Activated T-helper 1 cell treated with Interleukin-2 at 50 U/mL for 16 hours (primary cell): ENCODE measurements around the gene BMAL1.
"Not testable (repeated sequence)": the region's sequence is repeated elsewhere in the genome, so short reads cannot be mapped to it uniquely, and the experiment has no call there.

Source experiments
- DNase-seq: peaks from one replicate; pipeline ENCODE4 v3.0.0-alpha.2; 2020; ENCODE audit warnings: low read depth

The BMAL1 gene

DNA sequence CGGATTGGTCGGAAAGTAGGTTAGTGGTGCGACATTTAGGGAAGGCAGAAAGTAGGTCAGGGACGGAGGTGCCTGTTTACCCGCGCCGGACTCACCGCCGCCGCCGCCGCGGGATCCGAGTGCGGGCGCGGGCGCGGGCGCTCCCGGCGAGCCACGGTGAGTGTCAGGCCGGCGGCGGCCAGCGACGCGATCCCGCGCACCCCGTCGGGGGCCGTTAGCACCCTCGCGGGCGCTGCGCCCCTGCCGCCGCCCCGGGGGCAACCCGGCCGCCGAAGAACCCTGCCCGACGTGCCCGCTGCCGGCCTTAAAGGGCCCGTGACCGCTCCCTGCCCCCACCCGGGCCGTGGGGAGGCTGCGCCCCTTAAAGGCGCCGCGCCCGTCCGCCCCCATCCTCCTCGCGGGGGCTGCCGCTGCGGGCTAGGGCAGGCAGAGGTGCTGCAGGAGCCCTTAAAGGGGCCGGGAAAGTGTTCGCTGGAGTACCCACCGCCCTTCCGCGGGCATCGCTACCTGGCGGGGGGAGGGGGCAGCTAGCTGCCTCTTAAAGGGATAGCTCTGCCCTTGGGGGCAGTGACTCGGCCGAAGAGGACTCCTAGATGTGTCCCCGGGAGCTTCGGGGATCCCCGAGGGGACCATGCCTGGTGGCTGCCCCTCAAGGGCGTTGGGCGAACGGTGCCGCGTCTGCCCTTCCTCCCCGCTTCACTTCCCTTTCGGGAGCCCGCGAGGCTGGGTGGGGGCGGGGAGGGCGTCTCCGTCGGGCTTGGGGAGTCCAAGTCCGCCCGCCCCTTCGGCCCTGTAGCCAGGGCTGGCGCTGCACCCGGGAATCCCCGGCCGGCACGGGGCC is at the start of gene BMAL1:
Gene BMAL1, plus strand, starts transcription at position 23 of the 841 bp plus-strand sequence. CDS start 76,519 bp downstream, outside the sequence.
- peak; percentile 42 for DNase-seq

DNA sequence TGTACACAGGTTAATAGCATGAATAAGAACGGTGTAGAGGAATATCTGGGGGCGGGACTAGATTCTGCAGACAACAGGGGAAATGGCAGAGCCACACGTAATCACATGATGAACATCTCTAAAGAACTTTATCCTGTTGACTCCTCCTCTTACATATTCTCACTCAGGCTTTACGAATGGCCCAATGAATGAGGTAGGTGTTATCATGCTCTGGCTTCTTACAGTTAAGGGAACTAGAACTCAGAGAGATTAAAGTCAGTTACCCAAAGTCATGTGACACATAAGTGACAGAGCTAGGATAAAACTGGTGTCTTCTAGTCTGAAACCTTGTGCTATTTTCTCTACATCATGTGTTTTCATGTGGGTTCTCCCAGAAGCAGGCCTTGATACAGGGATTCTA is 49.0 kb upstream of the BMAL1 start:
- DNase-seq = no peak

DNA sequence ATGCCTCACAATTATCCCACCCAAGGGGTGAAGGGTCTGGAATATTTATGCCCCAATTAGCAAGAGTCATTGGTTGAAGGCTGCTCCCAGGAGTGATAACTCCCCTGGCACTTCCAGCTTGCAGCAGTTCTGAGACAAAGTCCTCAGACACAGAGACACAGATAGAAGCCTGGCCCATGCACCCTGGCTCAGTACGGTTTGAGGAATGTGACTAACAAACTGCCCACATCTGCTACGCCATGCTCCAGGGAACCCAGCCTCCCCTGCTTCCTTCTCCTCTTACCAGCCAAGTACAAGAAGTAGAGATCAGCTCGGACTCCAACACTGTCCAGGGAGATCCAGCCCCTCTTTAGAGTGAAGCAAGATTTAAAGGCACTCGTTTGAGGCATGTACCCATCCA is 48.5 kb upstream of the BMAL1 start:
- no peak for DNase-seq

DNA sequence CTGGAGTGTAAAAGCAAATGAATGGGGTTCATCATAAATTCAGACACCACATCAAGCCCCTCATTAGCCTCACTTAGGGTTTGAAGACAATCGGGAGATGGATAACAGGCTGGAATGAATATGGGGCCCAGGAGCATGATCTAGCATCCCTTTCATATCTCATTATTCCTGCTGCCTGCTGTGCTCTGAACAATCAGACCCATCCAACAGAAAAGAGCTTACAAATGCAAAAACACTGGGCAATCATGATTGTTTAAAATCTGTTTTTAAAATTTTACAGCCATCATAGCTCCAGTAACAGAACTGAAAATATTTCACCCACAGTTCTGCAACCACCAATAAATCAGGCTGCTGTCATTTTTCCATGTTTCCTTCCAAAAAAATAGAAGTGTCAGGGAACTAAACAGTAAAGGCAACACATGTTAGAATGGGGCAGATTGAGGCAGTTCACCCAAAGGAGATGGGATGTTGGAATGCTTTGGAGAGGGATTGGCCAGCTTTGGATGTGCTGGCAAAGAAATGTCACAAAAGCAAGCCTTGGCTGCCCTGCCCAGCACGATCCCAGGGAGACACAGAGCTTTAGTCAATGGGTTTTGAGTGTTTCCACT is 47.8 kb upstream of the BMAL1 start:
- DNase-seq = no peak

DNA sequence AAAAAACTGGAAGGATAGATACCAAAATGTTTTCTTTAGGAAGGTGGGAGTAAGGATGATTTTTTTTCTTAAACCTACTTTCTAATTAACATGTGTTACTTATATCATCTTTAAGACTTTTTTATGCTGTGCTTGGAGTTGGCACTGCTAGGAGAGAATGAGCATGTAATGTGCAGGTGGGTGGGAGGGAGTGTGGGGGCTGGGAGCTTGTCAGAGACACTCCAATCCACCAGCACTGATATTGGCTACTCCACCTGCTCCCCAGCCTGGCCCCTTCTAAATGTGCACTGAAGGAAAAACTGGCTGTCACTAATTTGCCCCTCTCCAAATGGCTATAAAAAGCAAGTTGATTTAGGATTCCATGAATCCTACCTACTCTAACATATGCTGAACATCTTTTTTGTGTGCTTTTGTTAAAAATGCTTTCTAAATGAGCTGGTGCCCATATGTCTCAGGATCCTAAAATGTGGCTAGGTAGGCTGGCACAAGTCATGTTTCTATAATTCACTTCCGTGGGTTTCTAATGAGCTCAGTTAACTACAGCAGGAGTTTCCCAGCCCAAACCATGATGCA is 44.3 kb upstream of the BMAL1 start:
- DNase-seq = no peak

DNA sequence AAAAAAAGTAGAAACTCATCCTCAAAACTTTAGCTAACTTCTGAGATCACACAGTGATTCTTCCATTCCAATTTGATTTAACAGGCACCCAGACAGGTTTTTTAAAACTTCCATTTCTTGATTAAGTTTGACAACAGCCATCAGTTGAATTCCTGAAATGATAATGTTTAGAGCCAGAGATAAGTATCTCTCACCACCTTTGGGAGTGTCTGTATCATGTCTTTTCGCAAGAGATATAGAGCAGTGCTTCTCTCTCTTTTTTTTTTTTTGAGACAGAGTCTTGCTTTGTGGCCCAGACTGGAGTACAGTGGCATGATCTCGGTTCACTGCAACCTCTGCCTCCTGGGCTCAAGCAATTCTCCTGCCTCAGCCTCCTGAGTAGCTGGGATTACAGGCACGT is 41.7 kb upstream of the BMAL1 start:
- no peak for DNase-seq

DNA sequence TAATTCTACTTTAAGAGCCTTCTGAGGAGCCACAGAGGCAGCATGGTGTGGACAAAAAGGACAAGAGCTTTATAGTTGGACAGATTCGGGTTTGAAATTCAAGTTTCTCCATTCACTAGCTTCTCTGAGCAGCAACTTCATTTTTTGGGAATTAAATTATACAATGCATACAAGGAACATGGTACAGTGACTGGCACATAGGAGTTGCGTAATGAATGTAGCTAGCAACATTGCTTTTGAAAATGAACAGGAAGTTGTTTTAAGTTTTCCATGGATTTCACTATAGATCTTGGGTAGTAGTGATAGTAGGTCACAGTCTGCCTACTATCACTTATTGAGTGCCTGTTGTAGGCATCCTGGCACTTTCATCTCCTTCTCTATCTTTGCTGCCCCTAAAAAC is 41.0 kb upstream of the BMAL1 start:
- DNase-seq = no peak

DNA sequence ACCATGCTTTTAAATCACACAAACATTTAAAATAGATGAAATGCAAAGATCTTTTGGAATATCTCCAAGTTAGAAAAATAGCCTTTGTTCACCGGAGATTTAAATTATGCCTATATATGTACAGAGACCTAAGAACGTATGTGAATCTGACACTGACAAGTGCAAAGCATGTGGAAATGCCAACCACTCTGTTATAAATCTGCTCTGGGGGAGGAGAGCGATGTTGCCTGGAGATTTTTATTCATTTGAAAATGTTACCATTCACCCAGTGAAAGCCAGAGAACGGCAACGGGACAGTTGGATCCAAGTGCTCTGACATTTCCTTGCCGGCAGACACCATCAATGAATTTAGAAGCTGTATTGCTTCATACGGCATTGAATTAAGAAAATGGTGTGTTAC is 39.8 kb upstream of the BMAL1 start:
- no peak for DNase-seq

DNA sequence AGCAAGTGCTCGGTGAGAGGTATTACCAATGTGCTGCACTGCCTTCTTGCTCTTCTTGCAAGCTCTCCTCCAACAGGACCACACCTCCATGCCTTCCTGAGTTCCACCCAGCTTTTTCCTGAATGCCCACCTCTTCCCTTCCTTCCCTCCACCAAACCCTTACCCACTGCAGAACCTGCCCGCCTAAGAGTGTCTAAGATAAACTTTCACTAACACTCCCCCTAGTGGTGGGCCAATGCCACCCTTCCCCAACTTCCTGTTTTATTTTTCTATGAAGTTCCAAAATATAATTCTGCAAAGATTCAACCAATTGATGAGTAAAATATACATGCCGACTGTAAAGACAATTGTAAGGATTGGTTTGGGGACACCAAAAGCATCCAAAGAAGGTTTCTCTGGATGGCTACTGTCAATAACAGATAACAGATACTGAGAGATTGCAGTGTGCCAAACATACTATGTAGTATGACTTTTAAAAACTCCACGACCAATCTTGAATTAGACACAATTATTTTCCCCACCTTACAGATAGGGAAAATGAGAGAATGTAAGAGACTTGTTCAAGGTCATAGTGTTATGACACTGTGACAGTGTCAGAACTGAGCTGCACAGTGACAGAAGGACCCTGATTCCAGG is 38.6 kb upstream of the BMAL1 start:
- peak; percentile 28 for DNase-seq

DNA sequence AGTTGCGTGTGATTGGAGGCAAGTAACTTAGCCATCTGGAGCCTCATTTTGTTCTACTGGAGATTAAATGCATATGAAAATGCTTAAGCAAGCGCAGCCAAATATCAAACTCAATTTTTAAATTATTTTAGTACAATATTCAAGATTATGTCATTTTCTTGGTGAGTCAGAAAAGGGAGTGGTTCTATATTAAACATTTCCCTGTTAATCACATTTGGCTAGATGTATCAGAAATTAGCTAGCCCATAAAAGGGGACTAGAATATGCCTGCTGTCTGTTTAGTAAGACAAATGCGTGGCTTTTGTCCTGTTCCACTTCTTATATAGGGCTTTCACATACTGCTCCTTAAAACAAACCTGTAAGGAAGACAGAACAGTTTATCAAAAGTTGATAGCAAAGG is 35.0 kb upstream of the BMAL1 start:
- DNase-seq = no peak

DNA sequence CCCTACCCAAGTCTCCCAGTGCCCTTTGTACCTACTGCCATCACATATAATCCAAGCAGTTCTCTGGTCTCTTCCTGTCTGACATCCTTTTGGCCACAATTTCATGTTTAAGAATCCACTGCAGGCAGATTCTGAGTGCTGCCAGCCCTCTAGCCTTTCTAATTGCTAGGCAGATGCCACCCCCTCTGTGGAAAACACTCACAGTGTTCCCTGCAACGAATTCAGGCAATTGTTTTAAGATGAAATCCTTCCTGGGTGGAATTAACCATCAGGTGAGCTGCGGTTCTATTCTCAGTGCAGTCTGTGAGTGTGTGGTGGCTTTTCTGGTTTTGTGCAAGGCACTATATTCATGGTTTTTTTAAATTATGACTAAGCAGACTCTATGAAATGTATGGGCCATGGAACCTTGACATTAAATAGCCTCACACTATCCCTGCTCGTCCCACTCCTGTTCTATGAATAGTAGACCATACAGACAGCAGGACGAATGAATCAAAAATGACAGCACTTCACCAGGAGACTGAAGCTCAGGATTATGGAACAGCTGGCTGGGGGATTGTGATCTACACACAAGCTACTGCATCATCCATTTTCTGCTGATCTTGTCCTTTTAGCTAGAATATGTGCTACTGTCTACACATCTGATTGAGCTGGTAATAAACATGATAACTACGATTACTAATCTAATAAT is 29.8 kb upstream of the BMAL1 start:
- DNase-seq = no peak

DNA sequence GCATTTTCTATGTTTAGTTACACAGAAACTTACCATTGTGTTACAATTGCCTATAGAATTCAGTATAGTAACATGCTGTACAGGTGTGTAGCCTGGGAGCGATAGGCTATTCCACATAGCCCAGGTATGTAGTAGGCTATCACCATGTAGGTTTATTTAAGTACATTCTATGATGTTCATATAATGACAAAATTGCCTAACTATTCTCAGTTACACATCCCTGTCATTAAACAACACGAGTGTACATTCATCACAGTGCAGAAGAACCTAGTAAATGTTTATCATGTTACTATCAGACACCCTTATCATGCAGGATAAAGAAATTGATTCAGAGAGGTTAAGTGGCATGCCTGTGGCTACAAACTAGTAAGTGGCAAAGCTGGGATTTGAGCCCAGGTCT is 28.4 kb upstream of the BMAL1 start:
- DNase-seq = no peak

DNA sequence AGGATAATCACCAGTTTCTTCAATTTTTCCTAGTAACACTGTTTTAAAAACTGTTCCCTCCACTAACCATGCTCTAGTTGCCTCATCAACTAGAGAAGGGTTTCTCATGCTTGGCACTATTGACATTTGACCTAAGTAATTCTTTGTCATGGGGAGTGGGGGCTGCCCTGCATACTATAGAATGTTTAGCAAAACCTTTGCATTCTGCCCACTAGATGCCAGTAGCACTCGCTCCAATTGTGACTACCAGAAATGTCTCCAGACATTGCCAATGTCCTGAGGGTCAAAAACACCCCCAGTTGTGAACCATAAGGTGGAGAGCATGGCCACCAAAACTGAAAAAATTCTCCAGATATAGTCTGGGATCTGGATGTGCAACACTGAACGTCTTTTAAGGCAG is 27.6 kb upstream of the BMAL1 start:
- DNase-seq = no peak

DNA sequence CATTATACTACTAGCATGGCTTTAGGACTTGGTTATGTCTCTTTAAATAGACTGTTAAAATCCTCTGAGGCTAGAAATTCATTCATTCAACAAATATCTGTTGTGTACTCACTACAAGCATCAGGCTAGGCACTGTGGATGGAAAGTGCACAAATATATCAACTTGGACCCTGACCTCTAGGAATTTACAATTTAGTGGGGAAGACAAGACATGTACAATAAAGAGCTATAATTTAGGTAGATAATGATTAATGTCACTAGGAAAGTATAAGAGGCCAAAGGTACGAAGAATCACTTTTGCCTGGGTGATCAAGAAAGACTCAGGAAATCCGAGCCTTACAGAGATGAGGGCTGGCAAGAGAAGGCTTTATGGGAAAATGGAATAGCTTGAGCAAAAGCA is 25.6 kb upstream of the BMAL1 start:
- DNase-seq = no peak

DNA sequence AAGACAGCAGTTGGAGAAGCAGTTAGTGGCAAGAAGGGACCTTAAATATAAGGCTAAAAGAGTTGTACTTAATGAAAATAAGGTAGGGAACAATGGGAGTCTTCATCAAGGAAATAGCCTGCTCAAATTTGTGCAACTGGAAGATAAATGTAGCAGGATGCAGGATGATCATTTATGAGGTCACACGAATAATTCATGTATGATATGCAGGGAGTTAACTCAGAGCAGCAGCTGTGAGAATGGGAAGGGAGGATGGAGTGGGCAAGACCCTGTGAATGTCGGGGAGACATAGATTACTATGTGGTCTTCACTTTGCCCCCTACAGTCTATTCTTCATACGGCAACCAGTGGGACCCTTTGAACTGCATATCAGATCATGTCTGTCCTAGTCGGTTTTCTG is 25.2 kb upstream of the BMAL1 start:
- no peak for DNase-seq

DNA sequence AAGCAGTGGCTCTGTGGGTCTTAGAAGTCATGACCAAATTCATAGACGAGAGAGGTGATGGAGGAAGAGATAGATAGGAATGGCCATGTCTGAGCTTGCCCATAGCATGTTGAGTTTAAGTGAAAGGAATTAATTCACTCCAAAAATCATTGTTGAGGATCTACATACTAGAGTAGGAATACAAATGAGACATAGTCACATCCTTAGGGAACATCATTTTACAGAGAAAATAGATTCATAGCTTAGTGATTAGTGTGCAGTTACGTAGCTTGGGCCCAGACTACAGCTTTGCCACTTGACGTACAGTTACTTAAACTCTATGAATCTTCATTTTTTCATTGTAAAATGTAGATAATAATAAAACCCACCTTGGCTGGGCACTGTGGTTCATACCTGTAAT is 21.4 kb upstream of the BMAL1 start:
- no peak for DNase-seq

DNA sequence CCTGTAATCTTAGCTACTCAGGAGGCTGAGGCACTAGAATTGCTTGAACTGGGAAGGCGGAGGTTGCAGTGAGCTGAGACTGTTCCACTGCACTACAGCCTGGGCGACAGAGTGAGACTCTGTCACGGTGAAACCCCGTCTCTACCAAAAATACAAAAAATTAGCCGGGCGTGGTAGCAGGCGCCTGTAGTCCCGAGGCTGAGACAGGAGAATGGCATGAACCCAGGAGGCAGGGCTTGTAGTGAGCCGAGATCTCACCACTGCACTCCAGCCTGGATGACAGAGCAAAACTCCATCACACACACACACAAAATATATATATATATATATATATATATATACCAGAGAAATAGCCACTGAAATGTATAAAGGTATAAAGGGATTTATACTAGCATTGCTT is 19.5 kb upstream of the BMAL1 start:
- not testable (repeated sequence) for DNase-seq

DNA sequence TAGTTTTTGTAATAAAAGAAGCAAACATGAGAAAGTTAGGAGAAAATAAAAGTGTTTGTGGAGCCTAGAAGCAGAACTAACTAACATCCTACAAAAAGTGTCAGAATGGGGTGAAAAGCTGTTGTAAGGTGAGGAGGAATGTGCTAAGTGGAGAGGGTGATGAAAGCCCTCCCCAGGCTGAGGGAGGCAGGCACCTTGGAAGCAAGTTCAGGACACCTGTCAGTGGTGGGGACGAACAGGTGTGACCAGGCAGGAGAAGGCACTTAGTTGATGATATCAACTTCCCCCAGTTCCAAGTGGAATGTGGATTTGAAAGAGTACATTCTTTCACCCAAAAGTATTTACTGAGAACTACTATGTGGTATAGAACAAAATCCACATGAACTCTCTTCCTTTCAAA is 18.7 kb upstream of the BMAL1 start:
- no peak for DNase-seq

DNA sequence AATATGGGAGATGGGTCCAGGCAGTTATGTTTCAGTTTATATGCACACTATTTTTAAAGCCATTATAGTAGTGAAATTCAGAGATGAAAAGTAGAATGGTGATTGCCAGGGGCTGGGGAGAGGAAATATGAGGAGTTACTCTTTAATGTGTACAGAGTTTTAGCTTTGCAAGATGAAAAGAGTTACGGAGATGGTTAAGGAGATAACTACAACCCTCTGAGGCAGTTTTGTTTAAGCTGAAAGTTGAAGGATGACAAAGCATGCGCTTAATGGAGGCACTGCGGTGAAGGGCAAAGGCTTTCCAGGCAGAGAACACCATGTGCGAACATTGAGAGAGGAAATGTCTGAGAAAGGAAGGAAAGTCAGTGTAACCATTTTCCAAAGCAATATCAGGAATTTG is 18.2 kb upstream of the BMAL1 start:
- no peak for DNase-seq

DNA sequence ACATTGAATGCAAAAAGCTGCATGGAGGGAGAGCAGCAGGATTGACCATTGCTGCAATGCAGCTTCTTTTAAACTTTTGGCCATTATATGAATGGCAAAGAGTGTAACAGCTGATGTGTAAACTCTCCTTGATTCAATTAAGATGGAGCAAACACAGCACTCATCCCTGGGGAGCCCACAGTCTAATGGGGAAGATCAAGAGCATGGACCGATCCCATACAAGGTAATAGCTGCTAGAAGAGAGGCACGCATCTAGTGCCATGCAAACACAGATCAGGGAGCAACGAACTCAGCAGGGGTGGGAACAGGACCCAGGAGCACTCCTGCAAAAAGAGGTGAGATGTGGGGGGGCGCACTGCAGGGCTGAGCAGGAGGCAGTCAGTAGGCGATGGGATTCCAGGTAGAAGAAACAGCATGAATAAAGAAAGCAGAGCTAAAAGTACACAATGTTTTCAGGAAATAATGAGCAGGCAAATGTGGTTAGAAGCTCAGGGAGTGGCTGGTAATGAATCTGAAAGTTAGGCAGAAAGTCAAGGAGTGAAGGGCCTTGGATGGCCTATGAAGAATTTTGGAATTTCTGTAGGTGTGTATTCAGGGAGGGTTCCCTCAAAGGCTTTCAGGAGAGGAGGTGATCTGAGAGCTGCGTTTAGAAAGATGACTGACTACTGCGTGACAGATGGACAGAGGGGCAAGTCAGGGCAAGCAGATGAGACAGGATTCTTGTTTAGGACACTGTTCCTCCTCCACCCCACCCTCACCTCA is 17.2 kb upstream of the BMAL1 start:
- DNase-seq = no peak

DNA sequence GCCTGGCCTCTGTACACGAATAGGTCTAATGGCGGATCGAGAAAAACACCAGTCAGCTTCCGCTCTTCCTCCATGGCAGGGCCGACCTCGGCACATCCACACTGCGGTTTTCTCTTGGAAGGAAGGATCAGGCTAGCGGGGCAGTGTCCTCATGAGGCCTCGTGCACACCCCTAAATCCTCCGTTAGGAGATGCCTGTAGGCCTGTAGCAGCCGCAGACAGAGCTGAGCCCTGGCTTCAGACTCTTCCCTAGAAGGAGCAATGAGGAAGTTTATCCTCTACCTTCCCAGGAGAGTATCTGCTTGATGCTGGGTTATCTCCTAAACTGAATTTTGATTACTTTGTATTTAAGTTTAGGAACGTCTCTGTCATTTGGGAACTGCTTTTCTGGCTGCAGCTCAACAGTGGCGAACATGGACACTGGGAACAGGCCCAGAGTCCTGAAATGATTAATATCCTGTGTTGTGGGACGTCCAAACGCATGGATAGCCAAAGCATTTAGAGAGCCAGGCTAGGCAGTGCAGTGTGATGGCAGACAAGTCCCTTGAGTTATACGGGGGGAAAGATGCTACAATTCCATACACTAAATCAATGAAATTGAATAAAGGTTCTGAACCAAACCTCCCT is 16.5 kb upstream of the BMAL1 start:
- no peak for DNase-seq
